ENCODE results near the gene ZNF365.

The ZNF365 gene

GRCh38 chr10:62426086-62426485 lies 51.9 kb downstream of the ZNF365 start:
- DNase-seq: no peak

GRCh38 chr10:62426600-62426999 lies 52.4 kb downstream of the ZNF365 start:
- no peak for DNase-seq

GRCh38 chr10:62430881-62431280 lies 56.7 kb downstream of the ZNF365 start:
- DNase-seq: no peak

GRCh38 chr10:62433181-62433692 lies 59.1 kb downstream of the ZNF365 start:
- no peak for DNase-seq

GRCh38 chr10:62433901-62434300 lies 59.7 kb downstream of the ZNF365 start:
- no peak for DNase-seq

GRCh38 chr10:62437696-62438095 lies 63.5 kb downstream of the ZNF365 start:
- no peak for DNase-seq

GRCh38 chr10:62442006-62442405 lies 67.8 kb downstream of the ZNF365 start:
- no peak for DNase-seq

GRCh38 chr10:62442894-62443669 lies 68.9 kb downstream of the ZNF365 start:
- DNase-seq: no peak

GRCh38 chr10:62443866-62444265 lies 69.7 kb downstream of the ZNF365 start:
- DNase-seq: no peak

GRCh38 chr10:62446627-62447026 lies 72.5 kb downstream of the ZNF365 start:
- no peak for DNase-seq

GRCh38 chr10:62450912-62451610 lies 76.9 kb downstream of the ZNF365 start:
- DNase-seq: no peak

- DNase-seq: no peak
These were observed 77.4 kb downstream of the ZNF365 start for GRCh38 chr10:62451611-62451975.

Measured in cortex of kidney (tissue), 1 donor.